Stimulated activated CD8-positive, alpha-beta memory T cell treated with anti-CD3 and anti-CD28 coated beads, Interleukin-15, amount 100 ng/mL, for 4 hours (primary cell): ENCODE data around the gene TFDP1.
"Not testable (repeated sequence)": the region's sequence is repeated elsewhere in the genome, so short reads cannot be mapped to it uniquely, and the experiment has no call there.

Experiments used
- DNase-seq, 2 donors: peaks; one replicate each; pipeline ENCODE4 v3.0.0-alpha.2; 2020; ENCODE audit warnings: low read depth in 2 of 2

Gene TFDP1

GRCh38 chr13:113616991-113617749 lies 32.6 kb downstream of the TFDP1 start:
- no peak for DNase-seq

GRCh38 chr13:113617961-113618360 lies 33.4 kb downstream of the TFDP1 start:
- DNase-seq = no peak

GRCh38 chr13:113618455-113618854 lies 33.9 kb downstream of the TFDP1 start:
- no peak for DNase-seq

- DNase-seq = no peak
Observed at GRCh38 chr13:113620036-113620796, 35.7 kb downstream of the TFDP1 start.

GRCh38 chr13:113621046-113621445 lies 36.5 kb downstream of the TFDP1 start:
- no peak for DNase-seq

- DNase-seq = not testable (repeated sequence)
Observed at GRCh38 chr13:113621498-113621897, 36.9 kb downstream of the TFDP1 start.

- not testable (repeated sequence) for DNase-seq
Observed at GRCh38 chr13:113621986-113622550, 37.5 kb downstream of the TFDP1 start.

- DNase-seq = no peak
Observed at GRCh38 chr13:113622791-113623490, 38.4 kb downstream of the TFDP1 start.

GRCh38 chr13:113623491-113624234 lies 39.1 kb downstream of the TFDP1 start:
- no peak for DNase-seq

GRCh38 chr13:113624235-113624587 lies 39.7 kb downstream of the TFDP1 start:
- no peak for DNase-seq

GRCh38 chr13:113624640-113625304 lies 40.2 kb downstream of the TFDP1 start:
- DNase-seq = not testable (repeated sequence)

GRCh38 chr13:113625965-113626721 lies 41.6 kb downstream of the TFDP1 start:
- no peak for DNase-seq

- DNase-seq = no peak
Observed at GRCh38 chr13:113627136-113627535, 42.6 kb downstream of the TFDP1 start.

- no peak for DNase-seq
Observed at GRCh38 chr13:113628291-113629270, 44.0 kb downstream of the TFDP1 start.

GRCh38 chr13:113629866-113630265 lies 45.3 kb downstream of the TFDP1 start:
- no peak for DNase-seq

GRCh38 chr13:113630296-113630695 lies 45.7 kb downstream of the TFDP1 start:
- no peak for DNase-seq

GRCh38 chr13:113630804-113631203 lies 46.3 kb downstream of the TFDP1 start:
- DNase-seq = no peak

- no peak for DNase-seq
Observed at GRCh38 chr13:113631341-113632095, 47.0 kb downstream of the TFDP1 start.
